Measurements from ENCODE around the gene MBD5. TPM values are rescaled to one million over a fixed set of nuclear protein-coding genes. Genes with fewer than 3 reads are reported as not detected.
A peak's percentile ranks its signal among the peaks of the same experiment; 100 is the strongest.

Gene MBD5
- total RNA-seq, 1 experiment from 2014 or later: 8.5 TPM

GRCh38 chr2:148184976-148185375 is 164.1 kb downstream of the MBD5 start:
- Histone ChIP-seq H3K79me2 (ENCODE audit: low read length) (no peaks in the 10 kb centered on the region), H3K4me2 (ENCODE audit: low read length) (no peak overlapping the region), H3K36me3 (ENCODE audit: low read depth, low read length) (no peaks in the 10 kb centered on the region), H3K27ac (ENCODE audit: low read length) (no peak overlapping the region), H3K9me3 (ENCODE audit: low read length) (no peaks in the 10 kb centered on the region), H3K9me2 (replicated peaks; ENCODE audit: low read length) (no peaks in the 10 kb centered on the region), H3K4me3 (ENCODE audit: low read length) (no peak overlapping the region), H2AFZ (ENCODE audit: low read length) (no peak overlapping the region), H3K4me1 (ENCODE audit: insufficient read depth, low read length) (no peaks in the 10 kb centered on the region), H3K9ac (ENCODE audit: low read length) (no peak overlapping the region), H4K20me1 (ENCODE audit: low read length) (no peaks in the 10 kb centered on the region), H3K27me3 (ENCODE audit: low read length) (no peaks in the 10 kb centered on the region), H3F3A (ENCODE audit: low read length, unreplicated experiment) (no peaks in the 10 kb centered on the region)
- ChIA-PET CTCF (no interaction called here), POLR2A (ENCODE audit: unreplicated experiment) (no interaction called here)
- no TSS peak for BruUV-seq (replicated peaks)
- no peak for ATAC-seq
- intact Hi-C loops (cut with micrococcal nuclease): no loop called here
- TF ChIP-seq EZH2phosphoT487 (IDR thresholded peaks at IDR 0.05; ENCODE audit: borderline replicate concordance, low read length) (no peak), EZH2 (IDR thresholded peaks at IDR 0.05; ENCODE audit: low read length, unreplicated experiment) (no peak), CTCF (conservative IDR thresholded peaks at IDR 0.05; ENCODE audit: low read depth, low read length) (no peak)
- no peak for DNase-seq

- Histone ChIP-seq H3K9me2 (replicated peaks; ENCODE audit: low read length) (no peaks in the 10 kb centered on the region), H3K4me3 (ENCODE audit: low read length) (no peak overlapping the region), H3K27me3 (ENCODE audit: low read length) (no peaks in the 10 kb centered on the region), H3K79me2 (ENCODE audit: low read length) (no peaks in the 10 kb centered on the region), H3K4me1 (ENCODE audit: insufficient read depth, low read length) (no peaks in the 10 kb centered on the region), H3K4me2 (ENCODE audit: low read length) (no peak overlapping the region), H3K27ac (ENCODE audit: low read length) (no peak overlapping the region), H3F3A (ENCODE audit: low read length, unreplicated experiment) (no peaks in the 10 kb centered on the region), H3K9ac (ENCODE audit: low read length) (no peak overlapping the region), H2AFZ (ENCODE audit: low read length) (no peak overlapping the region), H4K20me1 (ENCODE audit: low read length) (no peaks in the 10 kb centered on the region), H3K9me3 (ENCODE audit: low read length) (no peaks in the 10 kb centered on the region), H3K36me3 (ENCODE audit: low read depth, low read length) (no peaks in the 10 kb centered on the region)
- intact Hi-C loops (cut with micrococcal nuclease): no loop called here
- ChIA-PET POLR2A (ENCODE audit: unreplicated experiment) (no interaction called here), CTCF (no interaction called here)
- BruUV-seq (replicated peaks): no TSS peak
- DNase-seq: no peak
- no peak for ATAC-seq
- no peak for TF ChIP-seq EZH2phosphoT487 (IDR thresholded peaks at IDR 0.05; ENCODE audit: borderline replicate concordance, low read length)
- no peak for TF ChIP-seq EZH2 (IDR thresholded peaks at IDR 0.05; ENCODE audit: low read length, unreplicated experiment)
- TF ChIP-seq CTCF (conservative IDR thresholded peaks at IDR 0.05; ENCODE audit: low read depth, low read length): no peak
These were observed 174.0 kb downstream of the MBD5 start for GRCh38 chr2:148194882-148195281.

DNA sequence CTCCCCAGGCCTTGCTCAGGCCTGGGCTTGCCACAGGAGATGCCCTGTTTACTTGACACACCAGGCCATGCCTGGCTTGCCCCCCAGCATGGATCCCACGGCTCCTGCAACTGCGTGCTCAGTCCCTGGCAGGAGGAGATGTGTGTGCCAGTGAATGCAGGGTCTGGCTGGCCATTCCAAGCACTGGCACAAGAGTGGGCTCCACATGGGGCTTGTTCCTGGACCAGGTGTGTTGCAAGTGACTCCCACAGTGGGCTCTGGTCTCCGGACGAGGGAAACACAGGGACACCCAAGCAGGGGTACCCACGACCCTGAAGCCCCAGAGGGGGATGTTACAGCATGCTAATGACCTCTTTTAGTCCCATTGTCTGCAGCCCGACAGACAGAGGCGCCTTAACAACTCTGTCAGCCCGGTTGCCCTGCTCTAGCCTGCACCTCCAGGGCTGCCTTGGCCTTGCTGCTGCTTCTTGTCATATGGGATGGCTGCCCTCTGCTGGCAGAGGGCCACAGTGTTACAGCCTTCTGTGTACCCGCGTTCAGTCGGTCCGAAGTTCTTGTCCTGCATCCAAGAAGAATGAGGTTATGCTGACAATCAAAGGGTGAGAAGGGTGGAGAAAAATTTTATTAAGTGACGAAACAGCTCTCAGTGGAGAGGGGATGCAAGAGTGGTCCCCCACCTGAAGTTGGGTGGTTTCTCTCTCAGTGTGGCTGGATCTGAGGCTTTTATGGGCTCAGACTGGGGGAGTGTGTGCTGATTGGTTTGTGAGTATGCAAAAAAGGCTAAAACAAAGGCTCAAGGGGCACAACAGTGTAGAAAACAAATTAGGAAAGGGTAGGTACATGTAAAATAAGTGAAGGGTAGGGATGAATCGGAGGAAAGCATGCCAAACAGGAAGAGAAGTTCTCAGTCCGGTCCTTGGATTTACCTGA is 180.4 kb downstream of the MBD5 start:
- intact Hi-C loops (cut with micrococcal nuclease): loop anchor here (5.0 kb wide), 1 partner anchor 209 kb away; no protein-coding TSS in a partner anchor
- Histone ChIP-seq H3K9me3 (ENCODE audit: low read length) (no peaks in the 10 kb centered on the region), H3K27ac (ENCODE audit: low read length) (no peak overlapping the region), H3K27me3 (ENCODE audit: low read length) (no peaks in the 10 kb centered on the region), H3F3A (ENCODE audit: low read length, unreplicated experiment) (no peaks in the 10 kb centered on the region), H3K36me3 (ENCODE audit: low read depth, low read length) (no peaks in the 10 kb centered on the region), H3K4me3 (ENCODE audit: low read length) (no peak overlapping the region), H3K9me2 (replicated peaks; ENCODE audit: low read length) (no peaks in the 10 kb centered on the region), H3K9ac (ENCODE audit: low read length) (no peak overlapping the region), H4K20me1 (ENCODE audit: low read length) (no peaks in the 10 kb centered on the region), H3K79me2 (ENCODE audit: low read length) (no peaks in the 10 kb centered on the region), H3K4me1 (ENCODE audit: insufficient read depth, low read length) (no peaks in the 10 kb centered on the region), H2AFZ (ENCODE audit: low read length) (no peak overlapping the region), H3K4me2 (ENCODE audit: low read length) (no peak overlapping the region)
- ChIA-PET POLR2A (ENCODE audit: unreplicated experiment) (no interaction called here), CTCF (no interaction called here)
- peak; percentile 88 for ATAC-seq
- BruUV-seq (replicated peaks): no TSS peak
- TF ChIP-seq CTCF (conservative IDR thresholded peaks at IDR 0.05; ENCODE audit: low read depth, low read length) (peak; percentile 78), EZH2phosphoT487 (IDR thresholded peaks at IDR 0.05; ENCODE audit: borderline replicate concordance, low read length) (no peak)
- peak; percentile 66 for DNase-seq
